Measurements from ENCODE around the gene BACH1. TPM values are rescaled to one million over a fixed set of nuclear protein-coding genes. Genes with fewer than 3 reads are reported as not detected.
A peak's percentile ranks its signal among the peaks of the same experiment; 100 is the strongest.

BACH1 gene
- total and polyA plus RNA-seq, 10 of the 15 experiments (the other 5 are each of a cell fraction or from before 2014, with no cell fraction given) = 3.2 to 25.7 (median 10.5) TPM

- TF ChIP-seq BCL3 (IDR thresholded peaks at IDR 0.05; ENCODE audit: borderline replicate concordance, insufficient read depth, low read depth, low read length, poor library complexity, severe bottlenecking) (no peak), IKZF2 (IDR thresholded peaks at IDR 0.05) (peak; percentile 31 to 44; a peak in 2 of 4 replicates), RFX5 (IDR thresholded peaks at IDR 0.05; ENCODE audit: low read depth, low read length) (no peak), ZBTB40 (IDR thresholded peaks at IDR 0.05; ENCODE audit: borderline replicate concordance) (no peak), ZNF687 (IDR thresholded peaks at IDR 0.05) (peak; percentile 67), E2F8 (IDR thresholded peaks at IDR 0.05; ENCODE audit: low read depth, partially characterized antibody) (no peak), SIX5 (IDR thresholded peaks at IDR 0.05; ENCODE audit: low read depth, low read length, severe bottlenecking) (no peak), CUX1 (IDR thresholded peaks at IDR 0.05; ENCODE audit: insufficient replicate concordance, low read depth, low read length) (peak; percentile 56)
Measured at GRCh38 chr21:29299916-29300806, 1.4 kb downstream of the BACH1 start (continued).

Data from GM12878 (cell line).